HUES6 (cell line): ENCODE measurements around the gene B3GLCT.

Experiments
- H3K27ac ChIP-seq: 2 replicates; pipeline ENCODE4 v1.7.0; 2013; ENCODE audit warnings: low read depth, mild to moderate bottlenecking, low read length, inconsistent platforms
- H3K27me3 ChIP-seq: 2 replicates; pipeline ENCODE4 v1.6.1; 2013; ENCODE audit warnings: low read length; ENCODE audit not compliant: control insufficient read depth, insufficient read depth
- H3K36me3 ChIP-seq: 2 replicates; pipeline ENCODE4 v1.6.1; 2013; ENCODE audit warnings: low read length; ENCODE audit not compliant: control insufficient read depth, insufficient read depth
- H3K4me1 ChIP-seq: 2 replicates; pipeline ENCODE4 v1.6.1; 2013; ENCODE audit warnings: low read length; ENCODE audit not compliant: control insufficient read depth, insufficient read depth
- H3K4me3 ChIP-seq: 2 replicates; pipeline ENCODE4 v1.5.1; 2013; ENCODE audit warnings: low read depth, low read length
- H3K9ac ChIP-seq: one replicate; pipeline ENCODE4 v1.6.1; 2013; ENCODE audit warnings: mild to moderate bottlenecking, low read length
- H3K9me3 ChIP-seq: 2 replicates; pipeline ENCODE4 v1.6.1; 2013; ENCODE audit warnings: low read depth, low read length; ENCODE audit not compliant: control insufficient read depth, insufficient read depth

Gene B3GLCT

DNA sequence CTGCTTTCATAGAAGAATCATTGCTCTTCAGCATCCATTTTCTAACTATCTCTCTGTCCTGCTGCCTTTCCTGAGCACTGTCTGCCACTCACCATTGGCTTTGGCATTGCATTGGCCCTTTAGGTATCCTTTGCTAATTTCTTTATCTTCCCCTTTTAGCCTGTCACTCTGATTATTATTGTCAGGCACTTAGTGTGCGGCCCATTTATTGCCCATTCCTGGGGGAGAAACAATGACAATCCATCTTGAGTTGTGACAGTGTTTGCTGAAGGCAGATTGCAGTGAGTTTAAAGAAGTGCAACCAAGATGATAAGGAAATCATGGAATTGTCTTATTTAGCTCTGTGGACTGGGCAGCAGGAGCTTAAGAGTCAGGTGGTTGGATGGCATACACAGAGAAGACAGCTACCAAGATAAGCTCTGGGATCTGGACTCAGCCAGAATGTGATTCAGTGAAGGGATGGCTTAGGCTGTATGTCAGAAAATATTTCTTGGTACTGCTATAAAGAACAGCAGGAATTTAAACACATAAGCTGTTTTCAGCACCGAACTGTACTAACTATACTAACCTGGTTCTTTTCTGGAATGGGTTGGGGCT lies 25.3 kb downstream of the B3GLCT start:
- Histone ChIP-seq H3K9ac (no peak overlapping the region), H3K27me3 (no peaks in the 10 kb centered on the region), H3K4me3 (no peak overlapping the region), H3K9me3 (no peaks in the 10 kb centered on the region), H3K4me1 (peaks cover 15% of the 10 kb centered on the region), H3K36me3 (no peaks in the 10 kb centered on the region), H3K27ac (no peak overlapping the region)

DNA sequence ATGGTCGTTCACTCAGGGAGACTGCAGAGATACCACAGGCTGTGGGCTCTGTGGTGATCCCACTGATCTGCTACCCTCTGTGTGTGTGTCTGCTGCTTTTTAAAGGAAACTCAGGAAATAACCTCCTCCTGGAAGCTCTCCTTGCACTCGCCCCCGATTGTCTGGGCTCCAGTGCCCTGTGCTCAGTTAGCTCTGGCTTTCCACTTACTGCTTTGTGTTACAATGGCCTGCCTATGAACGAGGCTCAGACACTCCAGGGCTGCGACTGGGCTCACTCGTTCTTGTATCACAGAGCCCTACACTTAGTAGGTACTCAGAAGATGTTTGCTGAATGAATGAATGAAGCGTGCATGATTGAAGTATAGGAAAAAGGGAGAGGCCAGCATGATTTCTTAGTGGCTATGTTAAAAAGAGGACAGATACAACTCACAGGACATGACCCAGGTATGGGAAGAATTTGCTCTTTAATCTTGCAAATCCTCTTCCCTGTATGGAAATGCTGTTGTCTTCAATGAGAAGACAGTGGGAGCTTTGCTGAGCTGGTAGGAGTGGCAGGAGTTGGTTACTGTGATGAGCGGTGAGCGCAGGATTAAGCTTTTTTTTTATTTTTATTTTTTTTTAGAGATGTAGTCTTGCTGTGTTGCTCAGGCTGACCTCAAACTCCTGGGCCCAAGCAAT lies 26.4 kb downstream of the B3GLCT start:
- H3K36me3 ChIP-seq, result no peaks in the 10 kb centered on the region
- H3K9me3 ChIP-seq, result no peaks in the 10 kb centered on the region
- H3K4me3 ChIP-seq, result peak overlapping the region; percentile 14; the same call in 1 of the 2 replicates
- peak overlapping the region; percentile 46; the same call in 1 of the 2 replicates for H3K27ac ChIP-seq
- H3K9ac ChIP-seq, result no peak overlapping the region
- H3K4me1 ChIP-seq, result peaks cover 15% of the 10 kb centered on the region
- no peaks in the 10 kb centered on the region for H3K27me3 ChIP-seq

DNA sequence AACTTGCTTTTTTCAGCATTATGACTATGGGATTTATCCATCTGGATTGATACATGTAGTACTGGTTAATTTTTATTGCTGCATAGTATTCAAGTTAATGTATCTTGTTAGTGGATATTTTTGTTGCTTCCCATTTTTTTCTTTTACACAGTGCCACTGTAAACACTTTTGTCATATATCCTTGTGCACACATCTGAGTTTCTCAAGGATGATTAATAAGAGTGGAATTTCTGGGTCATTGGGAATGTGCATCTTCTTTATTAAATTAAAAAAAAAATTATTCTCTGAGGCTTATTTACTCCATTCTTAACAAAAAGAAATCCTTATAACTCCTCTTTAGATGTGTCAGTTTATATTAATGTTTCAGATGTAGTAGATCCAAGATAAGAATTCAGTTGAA lies 27.3 kb downstream of the B3GLCT start:
- no peak overlapping the region for H3K9ac ChIP-seq
- H3K4me1 ChIP-seq, result peaks cover 15% of the 10 kb centered on the region
- no peaks in the 10 kb centered on the region for H3K27me3 ChIP-seq
- no peaks in the 10 kb centered on the region for H3K9me3 ChIP-seq
- no peak overlapping the region for H3K27ac ChIP-seq
- H3K4me3 ChIP-seq, result no peak overlapping the region
- H3K36me3 ChIP-seq, result no peaks in the 10 kb centered on the region

GRCh38 chr13:31227870-31228269 lies 28.1 kb downstream of the B3GLCT start:
- Histone ChIP-seq H3K27ac (no peak overlapping the region), H3K9me3 (no peaks in the 10 kb centered on the region), H3K4me3 (no peak overlapping the region), H3K27me3 (no peaks in the 10 kb centered on the region), H3K9ac (no peak overlapping the region), H3K4me1 (peaks cover 15% of the 10 kb centered on the region), H3K36me3 (no peaks in the 10 kb centered on the region)

- no peaks in the 10 kb centered on the region for H3K36me3 ChIP-seq
- H3K9ac ChIP-seq, result no peak overlapping the region
- no peak overlapping the region for H3K27ac ChIP-seq
- no peaks in the 10 kb centered on the region for H3K27me3 ChIP-seq
- H3K4me3 ChIP-seq, result no peak overlapping the region
- no peaks in the 10 kb centered on the region for H3K4me1 ChIP-seq
- no peaks in the 10 kb centered on the region for H3K9me3 ChIP-seq
These were observed 35.0 kb downstream of the B3GLCT start for GRCh38 chr13:31234729-31235128.

- Histone ChIP-seq H3K9me3 (no peaks in the 10 kb centered on the region), H3K9ac (no peak overlapping the region), H3K27ac (no peak overlapping the region), H3K4me3 (no peak overlapping the region), H3K36me3 (no peaks in the 10 kb centered on the region), H3K4me1 (no peaks in the 10 kb centered on the region), H3K27me3 (no peaks in the 10 kb centered on the region)
These were observed 36.5 kb downstream of the B3GLCT start for GRCh38 chr13:31236211-31236786.

DNA sequence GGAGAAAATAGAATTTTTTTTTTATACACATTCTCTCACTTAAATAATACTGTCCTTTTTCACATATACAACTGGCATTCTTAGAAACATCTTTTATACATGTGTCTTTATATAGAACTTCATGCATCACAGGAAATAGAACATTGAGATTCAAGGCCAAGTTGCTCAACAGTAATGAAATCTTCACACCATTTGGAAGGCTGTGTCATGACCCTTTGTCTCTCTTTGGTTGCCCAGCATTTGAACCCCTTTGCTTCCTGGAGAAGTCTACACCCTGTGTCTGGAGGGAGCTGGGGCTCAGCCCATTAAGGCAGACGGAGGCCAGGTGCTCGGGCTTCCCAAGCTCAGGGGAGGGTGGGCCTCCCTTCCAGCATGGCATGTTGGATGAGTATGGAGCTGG lies 41.1 kb downstream of the B3GLCT start:
- H3K4me3 ChIP-seq, result no peak overlapping the region
- H3K9me3 ChIP-seq, result no peaks in the 10 kb centered on the region
- no peaks in the 10 kb centered on the region for H3K36me3 ChIP-seq
- no peaks in the 10 kb centered on the region for H3K27me3 ChIP-seq
- no peak overlapping the region for H3K9ac ChIP-seq
- no peak overlapping the region for H3K27ac ChIP-seq
- H3K4me1 ChIP-seq, result no peaks in the 10 kb centered on the region

DNA sequence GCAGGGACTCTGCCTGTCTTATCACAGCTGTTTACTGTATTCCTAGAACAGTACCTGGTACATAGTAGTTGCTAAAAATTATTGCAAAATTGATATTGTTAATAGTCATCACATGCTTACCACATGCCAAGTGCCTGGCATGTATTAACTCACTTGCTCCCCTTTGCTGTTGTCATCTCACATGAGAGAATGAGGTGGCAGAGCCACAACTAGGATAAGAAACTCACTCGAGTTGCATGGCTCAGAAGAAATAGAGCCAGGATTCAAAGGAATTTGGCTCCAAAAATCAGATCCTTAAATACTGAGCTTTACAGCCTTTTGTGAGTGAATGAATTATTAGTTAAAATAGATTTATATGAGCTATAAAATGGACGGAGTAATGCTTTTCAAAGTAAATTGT lies 42.6 kb downstream of the B3GLCT start:
- no peaks in the 10 kb centered on the region for H3K9me3 ChIP-seq
- H3K27ac ChIP-seq, result no peak overlapping the region
- H3K4me3 ChIP-seq, result no peak overlapping the region
- no peaks in the 10 kb centered on the region for H3K4me1 ChIP-seq
- H3K9ac ChIP-seq, result no peak overlapping the region
- H3K27me3 ChIP-seq, result no peaks in the 10 kb centered on the region
- H3K36me3 ChIP-seq, result no peaks in the 10 kb centered on the region

- no peak overlapping the region for H3K4me3 ChIP-seq
- no peaks in the 10 kb centered on the region for H3K4me1 ChIP-seq
- no peaks in the 10 kb centered on the region for H3K36me3 ChIP-seq
- H3K9ac ChIP-seq, result no peak overlapping the region
- no peak overlapping the region for H3K27ac ChIP-seq
- H3K9me3 ChIP-seq, result no peaks in the 10 kb centered on the region
- H3K27me3 ChIP-seq, result no peaks in the 10 kb centered on the region
These were observed 43.1 kb downstream of the B3GLCT start for GRCh38 chr13:31242916-31243315.

DNA sequence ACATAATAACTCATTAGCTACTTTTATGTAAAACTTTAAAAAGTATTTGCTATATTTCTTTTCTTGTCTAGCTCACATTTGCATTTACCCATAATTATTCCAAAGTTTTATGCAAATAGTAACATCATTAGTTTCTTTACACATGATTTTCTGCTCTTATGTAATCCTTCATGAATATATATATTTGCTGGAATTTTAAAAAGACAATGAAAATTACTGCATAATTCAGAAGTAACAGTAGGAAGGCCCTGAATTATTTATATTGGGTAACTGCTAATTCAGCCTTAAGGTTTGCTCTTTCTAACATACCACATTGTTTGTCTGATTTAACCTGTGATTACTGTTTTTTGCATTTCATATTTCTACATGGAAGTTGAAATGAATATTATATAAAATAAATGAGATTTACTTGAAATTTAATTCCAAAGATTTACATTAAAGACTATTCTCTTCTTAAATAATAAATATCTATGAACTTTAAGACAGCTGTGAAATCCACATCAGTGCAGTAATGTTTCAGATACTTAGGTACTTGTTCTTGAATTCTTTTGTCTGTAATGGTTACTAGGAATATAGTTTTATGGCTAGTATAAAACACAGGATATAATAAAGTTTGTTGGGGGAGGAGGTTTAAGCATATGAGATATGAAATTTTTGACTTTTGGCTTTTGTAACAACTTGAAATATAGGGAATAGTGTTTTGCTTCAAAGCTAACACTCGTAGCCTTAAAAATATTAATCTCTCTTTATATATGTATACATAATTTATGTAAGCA lies 46.0 kb downstream of the B3GLCT start:
- no peaks in the 10 kb centered on the region for H3K4me1 ChIP-seq
- no peaks in the 10 kb centered on the region for H3K27me3 ChIP-seq
- no peak overlapping the region for H3K9ac ChIP-seq
- no peaks in the 10 kb centered on the region for H3K9me3 ChIP-seq
- no peaks in the 10 kb centered on the region for H3K36me3 ChIP-seq
- no peak overlapping the region for H3K4me3 ChIP-seq
- H3K27ac ChIP-seq, result no peak overlapping the region

- H3K4me3 ChIP-seq, result no peak overlapping the region
- H3K36me3 ChIP-seq, result no peaks in the 10 kb centered on the region
- no peaks in the 10 kb centered on the region for H3K4me1 ChIP-seq
- H3K27ac ChIP-seq, result no peak overlapping the region
- H3K9me3 ChIP-seq, result no peaks in the 10 kb centered on the region
- H3K9ac ChIP-seq, result no peak overlapping the region
- no peaks in the 10 kb centered on the region for H3K27me3 ChIP-seq
These were observed 47.1 kb downstream of the B3GLCT start for GRCh38 chr13:31246918-31247317.
